ENCODE data around the gene UBR7. TPM values are rescaled to one million over a fixed set of nuclear protein-coding genes. Genes with fewer than 3 reads are reported as not detected.
A peak's percentile ranks its signal among the peaks of the same experiment; 100 is the strongest.

UBR7 gene
- total and polyA plus RNA-seq, 9 donors, result 12.1 to 33.3 (median 20.5) TPM

DNA sequence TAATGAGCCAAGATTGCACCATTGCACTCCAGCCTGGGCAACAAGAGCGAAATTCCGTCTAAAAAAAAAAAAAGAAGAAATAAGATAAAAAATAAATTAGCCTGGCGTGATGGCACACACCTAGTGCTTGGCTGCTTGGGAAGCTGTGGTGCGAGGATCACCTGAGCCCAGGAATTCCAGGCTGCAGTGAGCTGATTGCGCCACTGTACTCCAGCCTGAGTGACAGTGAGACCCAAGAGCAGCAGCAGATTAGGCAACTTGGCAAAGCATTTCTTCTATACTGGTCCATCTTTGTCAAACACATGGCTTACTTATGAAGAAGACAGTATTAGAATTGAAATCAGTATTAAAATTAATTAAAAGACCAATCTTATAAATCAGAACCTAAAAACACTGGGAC lies 6.5 kb upstream of the UBR7 start:
- no peaks in the 10 kb centered on the region for H3K27me3 ChIP-seq
- H3K27ac ChIP-seq, result no peak overlapping the region
- intact Hi-C loops (cut with DNase I), result no loop called here
- H3K9me3 ChIP-seq, result no peaks in the 10 kb centered on the region
- 96 to 98% (median 97%) methylated on average over 5 of the region's 5 CpGs for WGBS, 3 donors
- H3K4me1 ChIP-seq (ENCODE audit: insufficient read depth), result no peaks in the 10 kb centered on the region
- H3K4me3 ChIP-seq, result no peak overlapping the region
- no peaks in the 10 kb centered on the region for H3K36me3 ChIP-seq
- no peak for DNase-seq
- no peak for TF ChIP-seq POLR2A (IDR thresholded peaks at IDR 0.05)
- TF ChIP-seq, protein P1, sequence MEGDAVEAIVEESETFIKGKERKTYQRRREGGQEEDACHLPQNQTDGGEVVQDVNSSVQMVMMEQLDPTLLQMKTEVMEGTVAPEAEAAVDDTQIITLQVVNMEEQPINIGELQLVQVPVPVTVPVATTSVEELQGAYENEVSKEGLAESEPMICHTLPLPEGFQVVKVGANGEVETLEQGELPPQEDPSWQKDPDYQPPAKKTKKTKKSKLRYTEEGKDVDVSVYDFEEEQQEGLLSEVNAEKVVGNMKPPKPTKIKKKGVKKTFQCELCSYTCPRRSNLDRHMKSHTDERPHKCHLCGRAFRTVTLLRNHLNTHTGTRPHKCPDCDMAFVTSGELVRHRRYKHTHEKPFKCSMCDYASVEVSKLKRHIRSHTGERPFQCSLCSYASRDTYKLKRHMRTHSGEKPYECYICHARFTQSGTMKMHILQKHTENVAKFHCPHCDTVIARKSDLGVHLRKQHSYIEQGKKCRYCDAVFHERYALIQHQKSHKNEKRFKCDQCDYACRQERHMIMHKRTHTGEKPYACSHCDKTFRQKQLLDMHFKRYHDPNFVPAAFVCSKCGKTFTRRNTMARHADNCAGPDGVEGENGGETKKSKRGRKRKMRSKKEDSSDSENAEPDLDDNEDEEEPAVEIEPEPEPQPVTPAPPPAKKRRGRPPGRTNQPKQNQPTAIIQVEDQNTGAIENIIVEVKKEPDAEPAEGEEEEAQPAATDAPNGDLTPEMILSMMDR (IDR thresholded peaks at IDR 0.05), result no peak
- TF ChIP-seq EP300 (IDR thresholded peaks at IDR 0.05), result no peak

DNA sequence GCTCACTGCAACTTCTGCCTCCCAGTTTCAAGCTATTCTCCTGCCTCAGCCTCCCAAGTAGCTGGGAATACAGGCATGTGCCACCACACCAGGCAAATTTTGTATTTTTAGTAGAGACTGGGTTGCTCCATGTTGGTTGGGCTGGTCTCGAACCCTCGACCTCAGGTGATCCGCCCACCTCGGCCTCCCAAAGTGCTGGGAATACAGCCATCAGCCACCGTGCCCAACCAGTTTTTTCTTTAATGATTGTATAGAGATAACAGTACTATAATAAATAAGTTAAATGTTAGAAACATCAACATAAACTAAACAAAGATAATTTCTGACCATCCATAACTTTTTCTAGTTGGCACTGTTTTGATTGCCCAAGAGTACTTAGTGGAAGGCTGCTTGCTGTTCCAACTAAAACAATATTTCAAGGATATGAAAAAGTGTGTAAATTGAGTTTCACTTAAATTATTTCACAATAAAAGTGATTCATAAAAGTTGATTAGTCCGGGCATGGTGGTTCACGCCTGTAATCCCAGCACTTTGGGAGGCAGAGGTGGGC lies 5.8 kb upstream of the UBR7 start:
- no peaks in the 10 kb centered on the region for H3K27me3 ChIP-seq

DNA sequence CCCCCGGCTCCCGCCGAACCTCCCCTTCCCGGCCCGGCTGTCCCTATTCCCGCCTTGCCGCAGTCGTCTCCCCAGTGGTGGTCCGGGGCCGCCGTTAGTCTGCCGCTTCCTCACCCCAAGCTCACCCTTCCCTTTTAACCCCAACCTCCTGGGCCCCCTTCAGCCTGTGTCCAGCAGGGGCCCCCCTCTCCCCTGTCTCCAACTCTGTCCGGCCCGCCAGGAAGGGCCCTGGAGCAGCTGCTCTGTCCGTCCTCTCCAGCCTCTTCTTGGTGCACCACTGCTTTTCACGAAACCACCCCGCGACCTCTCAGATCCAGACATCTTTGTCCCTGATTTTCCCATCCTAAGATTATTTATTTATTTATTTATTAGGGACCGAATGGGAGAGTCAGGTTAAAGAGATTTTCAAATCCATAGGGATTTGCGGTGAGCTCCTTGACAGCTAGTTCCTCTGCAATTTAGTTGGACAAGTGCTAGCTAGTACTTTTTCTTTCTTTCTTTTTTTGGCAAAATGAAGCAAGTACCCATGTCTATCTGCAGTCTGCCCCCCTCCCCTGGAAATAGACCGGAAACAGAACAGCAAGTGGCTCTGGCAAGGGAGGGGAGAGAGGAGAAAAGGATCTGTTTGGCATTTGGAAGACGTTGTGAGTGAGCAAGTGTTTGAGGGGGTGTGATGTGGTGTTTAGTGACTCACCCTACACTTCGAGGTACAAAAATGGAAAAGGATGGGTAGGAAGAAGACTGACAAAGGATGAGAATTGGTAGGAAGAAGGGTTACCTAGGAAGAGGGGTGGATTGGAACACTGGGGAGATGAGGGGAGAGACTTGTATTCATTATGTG lies 632 bp downstream of the UBR7 start:
- no peak for DNase-seq
- intact Hi-C loops (cut with DNase I), result no loop called here
- Histone ChIP-seq H3K4me1 (ENCODE audit: insufficient read depth) (peaks cover 6% of the 10 kb centered on the region), H3K27ac (peak overlapping the region; percentile 13 to 87), H3K36me3 (no peaks in the 10 kb centered on the region), H3K4me3 (peak overlapping the region; percentile 71), H3K9me3 (no peaks in the 10 kb centered on the region), H3K27me3 (no peaks in the 10 kb centered on the region)
- WGBS, 3 donors, result 0 to 1% (median 0%) methylated on average over 23 of the region's 23 CpGs
- TF ChIP-seq EP300 (IDR thresholded peaks at IDR 0.05) (no peak), POLR2A (IDR thresholded peaks at IDR 0.05) (no peak)
- TF ChIP-seq, protein P1 (IDR thresholded peaks at IDR 0.05), result no peak

More for the DNA sequence above, 5.8 kb upstream of the UBR7 start:
- Histone ChIP-seq H3K36me3 (no peaks in the 10 kb centered on the region), H3K4me1 (ENCODE audit: insufficient read depth) (peaks cover 4% of the 10 kb centered on the region), H3K27ac (no peak overlapping the region), H3K9me3 (no peaks in the 10 kb centered on the region), H3K4me3 (no peak overlapping the region)
- intact Hi-C loops (cut with DNase I), result no loop called here
- 67 to 87% (median 85%) methylated on average over 7 of the region's 7 CpGs for WGBS, 3 donors
- no peak for DNase-seq
- TF ChIP-seq POLR2A (IDR thresholded peaks at IDR 0.05) (no peak), EP300 (IDR thresholded peaks at IDR 0.05) (no peak)
- TF ChIP-seq, protein P1 (IDR thresholded peaks at IDR 0.05), result no peak

DNA sequence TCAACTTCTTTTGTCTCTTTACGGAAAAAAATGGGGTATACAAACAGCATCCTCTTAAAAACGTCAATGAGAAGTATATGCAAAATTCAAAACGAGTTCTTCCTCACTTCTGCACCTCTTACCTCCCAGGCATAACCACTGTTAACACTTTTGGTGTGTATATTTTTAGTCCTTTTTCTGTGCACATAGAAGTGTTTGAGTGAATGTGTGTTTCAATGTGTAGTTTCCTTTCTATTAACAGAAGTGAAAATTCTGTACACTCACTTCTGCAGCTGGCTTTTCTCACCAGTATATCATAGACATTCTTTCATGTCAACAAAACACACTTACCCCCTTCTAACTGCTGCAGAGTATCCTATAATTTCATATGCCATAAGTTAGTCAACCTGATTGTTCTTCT lies 5.4 kb downstream of the UBR7 start:
- TF ChIP-seq POLR2A (IDR thresholded peaks at IDR 0.05), result no peak
- no peak for TF ChIP-seq EP300 (IDR thresholded peaks at IDR 0.05)
- TF ChIP-seq, protein P1 (IDR thresholded peaks at IDR 0.05), result no peak
- Histone ChIP-seq H3K36me3 (no peaks in the 10 kb centered on the region), H3K27me3 (no peaks in the 10 kb centered on the region), H3K9me3 (no peaks in the 10 kb centered on the region), H3K4me1 (ENCODE audit: insufficient read depth) (peaks cover 1% of the 10 kb centered on the region), H3K4me3 (no peak overlapping the region), H3K27ac (no peak overlapping the region)
- intact Hi-C loops (cut with DNase I), result no loop called here
- no peak for DNase-seq
- 66 to 77% (median 68%) methylated on average over 3 of the region's 3 CpGs for WGBS, 3 donors

Measured in ovary (tissue), 9 donors.